IPS-20b (cell line): ENCODE data around the gene WWTR1.

Source experiments
- H3K27ac ChIP-seq: one replicate; pipeline ENCODE4 v1.5.1; 2013; ENCODE audit warnings: low read length
- H3K27me3 ChIP-seq: 2 replicates; pipeline ENCODE4 v1.6.1; 2013; ENCODE audit warnings: mild to moderate bottlenecking, low read length, inconsistent platforms; ENCODE audit not compliant: insufficient read depth
- H3K36me3 ChIP-seq: 2 replicates; pipeline ENCODE4 v1.6.1; 2013; ENCODE audit warnings: low read depth, mild to moderate bottlenecking, inconsistent platforms, low read length, moderate library complexity; ENCODE audit not compliant: insufficient read depth
- H3K4me1 ChIP-seq: 2 replicates; pipeline ENCODE4 v1.6.1; 2013; ENCODE audit warnings: mild to moderate bottlenecking, control low read depth, inconsistent platforms, low read length, moderate library complexity; ENCODE audit not compliant: insufficient read depth
- H3K4me3 ChIP-seq: 2 replicates; pipeline ENCODE4 v1.5.1; 2013; ENCODE audit warnings: mild to moderate bottlenecking, low read length, inconsistent platforms
- H3K9ac ChIP-seq: 2 replicates; pipeline ENCODE4 v1.6.1; 2013; ENCODE audit warnings: low read depth, mild to moderate bottlenecking, inconsistent platforms, low read length, moderate library complexity
- H3K9me3 ChIP-seq: 2 replicates; pipeline ENCODE4 v1.6.1; 2013; ENCODE audit warnings: mild to moderate bottlenecking, low read depth, low read length, inconsistent platforms; ENCODE audit not compliant: insufficient read depth

The WWTR1 gene

GRCh38 chr3:149670742-149671492 lies 13.1 kb upstream of the WWTR1 start:
- Histone ChIP-seq H3K27me3 (peaks cover 34% of the 10 kb centered on the region), H3K27ac (no peak overlapping the region), H3K9me3 (no peaks in the 10 kb centered on the region), H3K4me1 (peaks cover 18% of the 10 kb centered on the region), H3K4me3 (peak overlapping the region; percentile 40; the same call in 1 of the 2 replicates), H3K36me3 (no peaks in the 10 kb centered on the region), H3K9ac (no peak overlapping the region)

DNA sequence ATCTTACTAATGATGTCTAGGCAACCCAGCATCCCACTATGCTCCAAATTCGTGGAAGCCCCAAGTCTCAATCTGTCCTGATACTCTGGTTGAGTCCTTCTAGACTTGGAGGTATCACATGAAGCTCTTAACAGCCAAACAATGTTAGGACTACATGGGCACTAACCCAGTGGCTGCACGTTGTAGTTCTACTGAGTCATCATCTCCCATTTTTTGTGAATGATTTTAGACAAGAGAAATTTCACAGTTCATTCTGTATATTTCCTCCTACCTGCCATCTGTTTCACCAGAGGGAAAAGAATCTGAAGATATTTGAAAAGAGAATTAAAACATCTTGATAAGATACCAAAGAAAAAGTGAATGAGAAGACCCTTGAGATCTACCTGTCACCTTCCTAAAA lies 9.8 kb upstream of the WWTR1 start:
- H3K4me1 ChIP-seq, result peaks cover 20% of the 10 kb centered on the region
- H3K27ac ChIP-seq, result no peak overlapping the region
- H3K27me3 ChIP-seq, result peaks cover 34% of the 10 kb centered on the region
- no peaks in the 10 kb centered on the region for H3K36me3 ChIP-seq
- no peak overlapping the region for H3K9ac ChIP-seq
- no peak overlapping the region for H3K4me3 ChIP-seq
- no peaks in the 10 kb centered on the region for H3K9me3 ChIP-seq

DNA sequence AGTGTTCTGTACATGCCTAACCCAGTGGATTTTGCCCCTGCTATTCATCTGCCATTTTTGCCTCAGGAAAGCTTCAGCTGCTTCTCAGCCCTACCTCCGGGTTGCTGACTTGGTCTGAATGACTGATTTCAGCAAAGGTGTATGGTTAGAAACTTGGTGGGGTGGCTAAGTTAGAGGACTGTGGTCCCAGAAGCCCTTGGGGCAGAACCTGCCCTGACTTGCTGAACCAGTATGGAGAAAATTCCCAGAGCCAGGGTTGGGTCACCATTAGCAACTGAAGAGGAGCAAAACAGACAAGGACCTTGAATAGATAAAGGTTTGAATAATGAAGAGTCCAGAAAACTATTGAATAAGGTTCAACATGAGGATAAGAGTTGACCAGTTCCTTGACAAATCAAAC lies 6.1 kb upstream of the WWTR1 start:
- no peaks in the 10 kb centered on the region for H3K36me3 ChIP-seq
- peaks cover 7% of the 10 kb centered on the region for H3K27me3 ChIP-seq
- no peak overlapping the region for H3K27ac ChIP-seq
- H3K4me3 ChIP-seq, result no peak overlapping the region
- H3K9ac ChIP-seq, result no peak overlapping the region
- H3K9me3 ChIP-seq, result no peaks in the 10 kb centered on the region
- peaks cover 15% of the 10 kb centered on the region; the same call in 1 of the 2 replicates for H3K4me1 ChIP-seq

- Histone ChIP-seq H3K27me3 (peaks cover 2% of the 10 kb centered on the region; the same call in 1 of the 2 replicates), H3K27ac (no peak overlapping the region), H3K4me1 (peaks cover 15% of the 10 kb centered on the region; the same call in 1 of the 2 replicates), H3K36me3 (no peaks in the 10 kb centered on the region), H3K9ac (peak overlapping the region; percentile 23; the same call in 1 of the 2 replicates), H3K4me3 (no peak overlapping the region), H3K9me3 (no peaks in the 10 kb centered on the region)
These were observed 4.5 kb upstream of the WWTR1 start for GRCh38 chr3:149662240-149662887.

- Histone ChIP-seq H3K9me3 (no peaks in the 10 kb centered on the region), H3K4me1 (peaks cover 21% of the 10 kb centered on the region), H3K4me3 (no peak overlapping the region), H3K27ac (no peak overlapping the region), H3K27me3 (peaks cover 19% of the 10 kb centered on the region), H3K36me3 (0 out of 2 replicates have a peak, but pooled peaks cover 2% of the 10 kb centered on the region), H3K9ac (no peak overlapping the region)
These were observed 2.6 kb upstream of the WWTR1 start for GRCh38 chr3:149660462-149660861.

DNA sequence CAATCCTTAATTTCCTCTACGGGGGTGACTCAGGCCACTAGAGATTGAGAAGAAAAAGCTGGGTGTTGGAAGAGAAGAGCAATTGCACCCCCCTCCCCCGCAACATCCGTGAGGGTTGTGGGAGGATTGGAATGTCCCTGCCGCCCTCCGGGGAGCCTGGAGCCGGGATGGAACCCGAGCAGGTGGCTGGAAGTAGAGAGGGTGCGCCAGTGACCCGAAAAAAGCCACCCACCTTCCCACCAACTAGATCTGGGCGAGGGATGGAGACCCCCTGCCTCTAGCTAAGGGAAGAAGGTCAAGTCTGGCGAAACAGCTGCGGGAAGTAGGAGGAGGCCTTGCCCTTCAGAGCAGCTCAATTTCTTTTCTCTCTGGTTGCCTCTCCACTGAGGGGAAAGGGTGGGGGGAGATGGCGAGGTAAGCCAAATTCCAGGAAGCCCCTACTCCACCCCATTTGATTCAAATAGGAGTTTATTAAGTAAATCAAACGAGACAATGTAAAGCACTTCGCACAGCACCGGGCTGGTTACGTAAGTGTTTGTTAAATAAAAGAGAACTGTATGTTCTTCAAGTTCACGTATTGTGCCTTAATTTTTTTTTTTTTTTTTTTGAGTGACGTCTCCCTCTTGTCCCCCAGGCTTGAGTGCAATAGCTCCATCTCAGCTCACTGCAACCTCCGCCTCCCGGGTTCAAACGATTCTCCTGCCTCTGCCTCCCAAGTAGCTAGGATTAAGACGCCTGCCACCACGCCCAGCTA lies 1.1 kb upstream of the WWTR1 start:
- Histone ChIP-seq H3K4me1 (peaks cover 24% of the 10 kb centered on the region), H3K9me3 (no peaks in the 10 kb centered on the region), H3K27me3 (peaks cover 19% of the 10 kb centered on the region), H3K4me3 (peak overlapping the region; percentile 94), H3K9ac (peak overlapping the region; percentile 95), H3K27ac (peak overlapping the region; percentile 86), H3K36me3 (peaks cover 8% of the 10 kb centered on the region; the same call in 1 of the 2 replicates)

DNA sequence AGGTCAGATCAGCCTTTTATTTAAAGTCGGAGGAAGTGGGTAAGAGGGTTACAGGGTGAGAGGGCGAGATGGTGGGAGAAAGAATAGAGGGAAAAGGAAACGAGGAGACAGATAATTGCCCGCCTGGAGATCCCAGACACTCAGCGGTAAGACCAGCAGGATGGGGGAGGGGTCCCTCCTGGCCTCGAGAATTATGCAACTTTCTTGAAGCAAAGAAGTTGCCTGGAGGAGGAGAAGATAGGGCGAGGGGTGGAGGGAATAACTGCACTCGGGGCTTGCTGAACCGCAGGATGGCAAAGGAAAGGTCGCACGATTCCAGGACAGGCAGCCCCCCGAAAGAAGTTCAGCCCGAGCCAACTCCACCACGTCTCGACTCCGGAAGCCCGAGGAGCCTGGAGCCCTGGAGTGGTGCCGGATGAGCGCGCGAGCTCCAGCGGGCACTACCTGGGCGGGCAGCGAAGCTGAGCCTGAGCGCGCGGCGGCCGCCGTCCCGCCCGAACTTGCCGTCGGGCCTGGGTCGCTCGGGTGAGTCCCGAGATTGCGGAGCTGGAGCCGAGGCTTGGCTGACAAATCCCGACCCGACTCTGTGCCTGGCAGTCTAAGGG lies 402 bp downstream of the WWTR1 start:
- H3K27ac ChIP-seq, result peak overlapping the region; percentile 86
- peak overlapping the region; percentile 94 for H3K4me3 ChIP-seq
- no peaks in the 10 kb centered on the region for H3K9me3 ChIP-seq
- H3K9ac ChIP-seq, result peak overlapping the region; percentile 95
- peaks cover 15% of the 10 kb centered on the region; the same call in 1 of the 2 replicates for H3K36me3 ChIP-seq
- peaks cover 19% of the 10 kb centered on the region for H3K27me3 ChIP-seq
- peaks cover 25% of the 10 kb centered on the region for H3K4me1 ChIP-seq

DNA sequence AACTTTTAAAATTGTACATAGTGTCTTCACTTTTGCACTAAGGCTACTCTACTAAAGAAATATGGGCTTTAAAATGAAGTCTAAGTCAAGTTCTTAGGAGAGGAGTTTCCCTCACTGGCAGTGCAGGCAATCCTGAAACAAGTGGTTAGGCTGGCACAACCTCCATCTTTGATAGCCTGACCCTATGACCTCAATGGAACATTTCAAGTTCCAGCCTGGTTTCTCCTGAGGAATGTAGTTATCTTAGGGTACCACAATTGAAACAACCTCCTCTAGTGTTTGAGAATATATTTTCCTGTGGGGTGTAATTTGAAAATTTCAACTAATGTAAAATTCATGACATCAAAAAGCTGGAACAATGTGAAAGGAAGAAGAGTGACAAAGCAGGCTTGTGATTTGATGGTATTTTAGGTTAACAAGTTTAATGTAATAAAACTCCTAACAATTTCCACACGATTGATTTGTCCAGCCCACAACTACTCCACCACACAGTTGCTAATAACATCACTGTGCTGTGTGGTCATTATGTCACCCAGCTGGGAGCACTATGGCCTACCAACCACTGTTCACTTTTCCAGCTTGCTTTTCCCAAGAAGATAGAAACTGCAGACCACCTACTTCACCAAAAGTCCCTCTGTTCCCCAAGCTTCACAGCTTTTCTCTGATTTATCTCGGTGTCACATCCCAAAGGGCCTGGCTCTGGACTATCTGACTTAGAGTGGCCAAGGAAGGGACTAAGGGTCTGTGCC lies 1.8 kb downstream of the WWTR1 start:
- Histone ChIP-seq H3K27me3 (peaks cover 19% of the 10 kb centered on the region), H3K9ac (peak overlapping the region; percentile 95; the same call in 1 of the 2 replicates), H3K4me3 (peak overlapping the region; percentile 94)

DNA sequence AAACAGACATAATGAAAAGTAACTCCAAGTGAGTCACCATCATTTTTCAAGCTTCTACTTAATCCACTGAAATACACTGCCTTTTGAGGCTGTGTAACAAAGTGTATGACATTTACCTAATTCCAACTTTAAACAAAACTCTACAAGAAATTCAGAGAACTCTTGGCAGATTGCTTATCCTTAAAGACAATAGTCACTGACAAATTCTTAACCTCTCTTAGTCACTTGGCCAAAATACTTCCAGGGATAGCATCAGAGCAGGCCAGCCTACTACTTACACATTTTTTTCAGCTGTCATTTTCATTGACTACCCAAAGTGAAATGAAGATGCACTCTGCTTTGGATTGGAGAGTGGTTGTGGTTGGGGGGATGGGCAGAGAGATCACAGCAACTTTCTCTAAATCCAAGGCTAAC lies 3.6 kb downstream of the WWTR1 start:
- H3K9ac ChIP-seq, result no peak overlapping the region
- H3K27me3 ChIP-seq, result peaks cover 19% of the 10 kb centered on the region
- no peaks in the 10 kb centered on the region for H3K9me3 ChIP-seq
- no peak overlapping the region for H3K27ac ChIP-seq
- no peak overlapping the region for H3K4me3 ChIP-seq
- peaks cover 30% of the 10 kb centered on the region; the same call in 1 of the 2 replicates for H3K36me3 ChIP-seq
- peaks cover 14% of the 10 kb centered on the region for H3K4me1 ChIP-seq

More for the DNA sequence above, 1.8 kb downstream of the WWTR1 start:
- H3K9me3 ChIP-seq, result no peaks in the 10 kb centered on the region
- H3K27ac ChIP-seq, result no peak overlapping the region
- H3K36me3 ChIP-seq, result peaks cover 19% of the 10 kb centered on the region; the same call in 1 of the 2 replicates
- H3K4me1 ChIP-seq, result peaks cover 20% of the 10 kb centered on the region

GRCh38 chr3:149653564-149653963 lies 4.3 kb downstream of the WWTR1 start:
- Histone ChIP-seq H3K27ac (no peak overlapping the region), H3K4me1 (peaks cover 14% of the 10 kb centered on the region), H3K9me3 (no peaks in the 10 kb centered on the region), H3K4me3 (no peak overlapping the region; the same call in 1 of the 2 replicates), H3K36me3 (peaks cover 32% of the 10 kb centered on the region), H3K27me3 (peaks cover 19% of the 10 kb centered on the region), H3K9ac (no peak overlapping the region)
